Measurements from ENCODE around the gene ZNF488.

Gene ZNF488

GRCh38 chr10:47381427-47382379, 2.4 kb downstream of the ZNF488 start:
- no peak for DNase-seq (ENCODE audit: low spot score)

- no peak for DNase-seq (ENCODE audit: low spot score)
Measured at GRCh38 chr10:47381103-47381395, 3.0 kb downstream of the ZNF488 start.

- no peak for DNase-seq (ENCODE audit: low spot score)
Measured at GRCh38 chr10:47380341-47381102, 3.6 kb downstream of the ZNF488 start.

GRCh38 chr10:47379901-47380300, 4.2 kb downstream of the ZNF488 start:
- no peak for DNase-seq (ENCODE audit: low spot score)

- DNase-seq (ENCODE audit: low spot score) = no peak
Measured at GRCh38 chr10:47379445-47379785, 4.7 kb downstream of the ZNF488 start.

- DNase-seq (ENCODE audit: low spot score) = no peak
Measured at GRCh38 chr10:47378606-47379444, 5.3 kb downstream of the ZNF488 start.

GRCh38 chr10:47378183-47378510, 5.9 kb downstream of the ZNF488 start:
- DNase-seq (ENCODE audit: low spot score) = no peak

GRCh38 chr10:47376522-47377220, 7.4 kb downstream of the ZNF488 start:
- no peak for DNase-seq (ENCODE audit: low spot score)

- DNase-seq (ENCODE audit: low spot score) = no peak
Measured at GRCh38 chr10:47374611-47375536, 9.2 kb downstream of the ZNF488 start.

GRCh38 chr10:47372726-47373125, 11.4 kb downstream of the ZNF488 start:
- no peak for DNase-seq (ENCODE audit: low spot score)

- no peak for DNase-seq (ENCODE audit: low spot score)
Measured at GRCh38 chr10:47371629-47372485, 12.2 kb downstream of the ZNF488 start.

GRCh38 chr10:47370878-47371277, 13.2 kb downstream of the ZNF488 start:
- no peak for DNase-seq (ENCODE audit: low spot score)

- DNase-seq (ENCODE audit: low spot score) = no peak
Measured at GRCh38 chr10:47370015-47370767, 13.9 kb downstream of the ZNF488 start.

- no peak for DNase-seq (ENCODE audit: low spot score)
Measured at GRCh38 chr10:47369251-47369894, 14.7 kb downstream of the ZNF488 start.

GRCh38 chr10:47368431-47369180, 15.5 kb downstream of the ZNF488 start:
- DNase-seq (ENCODE audit: low spot score) = no peak

- no peak for DNase-seq (ENCODE audit: low spot score)
Measured at GRCh38 chr10:47367646-47368045, 16.4 kb downstream of the ZNF488 start.

- peak; percentile 61 for DNase-seq (ENCODE audit: low spot score)
Measured at GRCh38 chr10:47366731-47367460, 17.2 kb downstream of the ZNF488 start.

All from kidney tubule cell (primary cell).